Neural crest cell (in vitro differentiated cells): ENCODE measurements around the gene ADARB1. TPM values are rescaled to one million over a fixed set of nuclear protein-coding genes. Genes with fewer than 3 reads are reported as not detected.

Experiments
- DNase-seq: peaks from one replicate; pipeline ENCODE4 v3.0.0; 2021; ENCODE audit warnings: low read depth, mixed read lengths, low spot score
- H3K27ac Mint-ChIP-seq: one replicate; pipeline ENCODE4 v1.8.0; 2021; ENCODE audit warnings: mild to moderate bottlenecking, mixed read lengths; ENCODE audit not compliant: unreplicated experiment
- H3K27me3 Mint-ChIP-seq: 2 replicates; pipeline ENCODE4 v1.8.0; 2021; ENCODE audit warnings: low read depth, mild to moderate bottlenecking, mixed read lengths
- H3K36me3 Mint-ChIP-seq: 2 replicates; pipeline ENCODE4 v1.8.0; 2021; ENCODE audit warnings: low read depth, mild to moderate bottlenecking, mixed read lengths
- H3K4me1 Mint-ChIP-seq: 2 replicates; pipeline ENCODE4 v1.8.0; 2021; ENCODE audit warnings: mixed read lengths
- H3K4me3 Mint-ChIP-seq: one replicate; pipeline ENCODE4 v1.8.0; 2021; ENCODE audit warnings: mild to moderate bottlenecking, mixed read lengths
- H3K9me3 Mint-ChIP-seq: 2 replicates; pipeline ENCODE4 v1.8.0; 2021; ENCODE audit warnings: mixed read lengths
- total RNA-seq: library from RNA; stranded (reverse); gene quantifications from 2 replicates; pipeline ENCODE4 v1.2.1, GENCODE V29; 2021
- TF ChIP-seq, protein P1 (sequence below): fragments of 200-600 bp; sonication (generic); conservative IDR thresholded peaks from 2 replicates; pipeline ENCODE4 v1.5.0; 2021; ENCODE audit warnings: antibody characterized with exemption, mild to moderate bottlenecking

ADARB1 gene
- total RNA-seq, 1 donor from 2014 or later, result 21.0 TPM

GRCh38 chr21:45256912-45257672, 182.7 kb downstream of the ADARB1 start:
- H3K4me1 Mint-ChIP-seq, result no peaks in the 10 kb centered on the region
- no peak for DNase-seq
- TF ChIP-seq, protein P1, sequence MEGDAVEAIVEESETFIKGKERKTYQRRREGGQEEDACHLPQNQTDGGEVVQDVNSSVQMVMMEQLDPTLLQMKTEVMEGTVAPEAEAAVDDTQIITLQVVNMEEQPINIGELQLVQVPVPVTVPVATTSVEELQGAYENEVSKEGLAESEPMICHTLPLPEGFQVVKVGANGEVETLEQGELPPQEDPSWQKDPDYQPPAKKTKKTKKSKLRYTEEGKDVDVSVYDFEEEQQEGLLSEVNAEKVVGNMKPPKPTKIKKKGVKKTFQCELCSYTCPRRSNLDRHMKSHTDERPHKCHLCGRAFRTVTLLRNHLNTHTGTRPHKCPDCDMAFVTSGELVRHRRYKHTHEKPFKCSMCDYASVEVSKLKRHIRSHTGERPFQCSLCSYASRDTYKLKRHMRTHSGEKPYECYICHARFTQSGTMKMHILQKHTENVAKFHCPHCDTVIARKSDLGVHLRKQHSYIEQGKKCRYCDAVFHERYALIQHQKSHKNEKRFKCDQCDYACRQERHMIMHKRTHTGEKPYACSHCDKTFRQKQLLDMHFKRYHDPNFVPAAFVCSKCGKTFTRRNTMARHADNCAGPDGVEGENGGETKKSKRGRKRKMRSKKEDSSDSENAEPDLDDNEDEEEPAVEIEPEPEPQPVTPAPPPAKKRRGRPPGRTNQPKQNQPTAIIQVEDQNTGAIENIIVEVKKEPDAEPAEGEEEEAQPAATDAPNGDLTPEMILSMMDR, result no peak
- H3K36me3 Mint-ChIP-seq, result no peaks in the 10 kb centered on the region
- H3K27ac Mint-ChIP-seq, result no peak overlapping the region
- no peak overlapping the region for H3K4me3 Mint-ChIP-seq
- no peaks in the 10 kb centered on the region for H3K9me3 Mint-ChIP-seq
- no peaks in the 10 kb centered on the region for H3K27me3 Mint-ChIP-seq

GRCh38 chr21:45257673-45258341, 183.4 kb downstream of the ADARB1 start:
- no peaks in the 10 kb centered on the region for H3K4me1 Mint-ChIP-seq
- no peaks in the 10 kb centered on the region for H3K9me3 Mint-ChIP-seq
- no peaks in the 10 kb centered on the region for H3K36me3 Mint-ChIP-seq
- TF ChIP-seq, protein P1, result no peak
- H3K27ac Mint-ChIP-seq, result no peak overlapping the region
- H3K4me3 Mint-ChIP-seq, result no peak overlapping the region
- no peaks in the 10 kb centered on the region for H3K27me3 Mint-ChIP-seq
- DNase-seq, result no peak

GRCh38 chr21:45258466-45258865, 184.1 kb downstream of the ADARB1 start:
- Mint-ChIP-seq H3K9me3 (no peaks in the 10 kb centered on the region), H3K4me1 (no peaks in the 10 kb centered on the region), H3K27ac (no peak overlapping the region), H3K4me3 (no peak overlapping the region), H3K36me3 (no peaks in the 10 kb centered on the region), H3K27me3 (no peaks in the 10 kb centered on the region)
- TF ChIP-seq, protein P1, result no peak
- no peak for DNase-seq

DNA sequence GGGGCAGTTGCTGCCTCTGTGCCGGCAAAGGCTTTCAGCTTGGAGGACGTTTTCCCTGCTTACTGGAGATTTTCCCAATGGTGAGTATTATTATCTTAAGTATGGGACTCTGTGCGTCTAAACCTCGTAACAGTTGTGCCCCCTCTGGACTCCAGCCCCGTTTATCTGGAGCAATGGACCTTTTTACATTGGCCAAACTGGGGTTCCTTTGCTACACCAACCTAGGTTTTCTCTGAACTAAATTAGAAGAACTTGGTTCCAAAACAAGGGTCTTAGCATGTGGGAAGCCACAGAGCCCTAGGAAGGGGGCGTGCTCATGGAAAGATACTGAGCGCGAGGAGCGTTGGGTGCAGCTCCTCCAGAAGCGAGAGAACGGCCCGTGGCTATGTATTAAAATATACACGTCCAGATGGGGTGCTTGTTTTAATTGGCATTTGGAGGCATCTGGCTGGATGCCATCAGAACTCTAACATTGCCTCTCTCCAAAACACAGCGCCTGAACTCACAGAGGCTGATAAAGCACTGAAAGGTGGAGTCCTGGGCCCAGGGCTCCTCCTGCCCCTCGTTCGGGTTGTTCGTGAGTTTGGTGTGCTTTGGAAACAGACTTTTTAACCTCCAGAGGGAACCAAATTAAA, 184.9 kb downstream of the ADARB1 start:
- TF ChIP-seq, protein P1, result no peak
- Mint-ChIP-seq H3K4me3 (no peak overlapping the region), H3K27me3 (no peaks in the 10 kb centered on the region), H3K36me3 (no peaks in the 10 kb centered on the region), H3K9me3 (no peaks in the 10 kb centered on the region), H3K27ac (no peak overlapping the region), H3K4me1 (no peaks in the 10 kb centered on the region)
- no peak for DNase-seq

GRCh38 chr21:45260191-45260825, 185.9 kb downstream of the ADARB1 start:
- no peak for DNase-seq
- Mint-ChIP-seq H3K4me3 (no peak overlapping the region), H3K27me3 (no peaks in the 10 kb centered on the region), H3K27ac (no peak overlapping the region), H3K4me1 (no peaks in the 10 kb centered on the region), H3K9me3 (no peaks in the 10 kb centered on the region), H3K36me3 (no peaks in the 10 kb centered on the region)
- TF ChIP-seq, protein P1, result no peak
